Lower leg skin (tissue), 3 donors: ENCODE data around the gene TRMT10B.
"Not testable (repeated sequence)": the region's sequence is repeated elsewhere in the genome, so short reads cannot be mapped to it uniquely, and the experiment has no call there.

Experiments used
- CTCF ChIP-seq, 3 donors: fragments of 450-650 bp; IDR thresholded peaks; one replicate each; pipeline ENCODE4 v1.5.1; 2016; ENCODE audit warnings: antibody characterized with exemption in 3 of 3, mild to moderate bottlenecking in 3 of 3, moderate library complexity in 2 of 3
- POLR2A ChIP-seq, 2 donors: fragments of 450-650 bp; IDR thresholded peaks; one replicate each; pipeline ENCODE4 v1.6.1; 2016 to 2017; ENCODE audit warnings: antibody characterized with exemption in 2 of 2, mild to moderate bottlenecking in 1 of 2, moderate library complexity in 1 of 2

DNA sequence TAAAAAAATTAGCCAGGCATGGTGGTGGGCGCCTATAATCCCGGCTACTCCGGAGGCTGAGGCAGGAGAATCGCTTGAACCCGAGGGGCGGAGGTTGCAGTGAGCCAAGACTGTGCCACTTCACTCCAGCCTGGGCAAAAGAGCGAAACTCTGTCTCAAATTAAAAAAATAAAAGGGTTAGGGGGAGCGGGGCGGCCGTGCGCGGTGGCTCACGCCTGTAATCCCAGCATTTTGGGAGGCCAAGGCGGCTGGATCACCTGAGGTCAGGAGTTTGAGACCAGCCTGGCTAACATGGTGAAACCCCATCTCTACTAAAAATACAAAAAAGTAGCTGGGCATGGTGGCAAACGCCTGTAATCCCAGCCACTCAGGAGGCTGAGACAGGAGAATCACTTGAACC is 56.1 kb downstream of the TRMT10B start:
- not testable (repeated sequence) for TF ChIP-seq CTCF, POLR2A (IDR thresholded peaks at IDR 0.05)
